Ishikawa (cell line): ENCODE measurements around the gene GNAT2.

ENCODE experiments used
- EP300 ChIP-seq: IDR thresholded peaks from 2 replicates; pipeline ENCODE4 v1.6.1; 2012; ENCODE audit warnings: borderline replicate concordance
- FOXM1 ChIP-seq: IDR thresholded peaks from 2 replicates; pipeline ENCODE4 v1.6.1; 2012; ENCODE audit warnings: low read depth, borderline replicate concordance
- RAD21 ChIP-seq: IDR thresholded peaks from 2 replicates; pipeline ENCODE4 v1.6.1; 2012; ENCODE audit warnings: low read depth
- TAF1 ChIP-seq: IDR thresholded peaks from 2 replicates; pipeline ENCODE4 v1.6.1; 2012; ENCODE audit warnings: low read depth, mild to moderate bottlenecking
- TF ChIP-seq, protein P1 (sequence below): IDR thresholded peaks from 2 replicates; pipeline ENCODE4 v1.6.1; 2012
- TF ChIP-seq, protein P2 (sequence below): IDR thresholded peaks from 2 replicates; pipeline ENCODE4 v1.6.1; 2012; ENCODE audit warnings: low read depth, mild to moderate bottlenecking
- TF ChIP-seq, protein P3 (sequence below): IDR thresholded peaks from 2 replicates; pipeline ENCODE4 v1.6.1; 2012

DNA sequence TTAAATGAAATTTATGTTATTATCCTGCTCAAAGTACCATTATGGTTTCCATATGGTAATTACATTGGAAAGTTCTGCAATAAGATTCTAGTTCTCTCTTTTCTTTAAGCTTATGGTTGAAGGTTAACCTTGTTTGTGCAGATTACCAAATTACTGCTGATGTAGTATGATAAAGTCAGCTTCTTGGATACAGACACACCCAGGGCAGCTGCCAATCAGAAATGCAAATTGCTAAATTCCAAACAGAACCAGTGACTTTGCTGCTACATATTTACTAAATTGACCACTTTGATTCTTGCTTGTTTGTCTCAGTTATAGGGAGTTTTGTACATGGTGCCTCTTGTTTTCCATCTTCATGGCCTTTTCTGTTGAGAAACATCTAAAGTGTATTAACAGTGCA, 26.5 kb downstream of the GNAT2 start:
- TF ChIP-seq RAD21 (no peak), EP300 (no peak), FOXM1 (no peak), TAF1 (no peak)
- TF ChIP-seq, protein P1, sequence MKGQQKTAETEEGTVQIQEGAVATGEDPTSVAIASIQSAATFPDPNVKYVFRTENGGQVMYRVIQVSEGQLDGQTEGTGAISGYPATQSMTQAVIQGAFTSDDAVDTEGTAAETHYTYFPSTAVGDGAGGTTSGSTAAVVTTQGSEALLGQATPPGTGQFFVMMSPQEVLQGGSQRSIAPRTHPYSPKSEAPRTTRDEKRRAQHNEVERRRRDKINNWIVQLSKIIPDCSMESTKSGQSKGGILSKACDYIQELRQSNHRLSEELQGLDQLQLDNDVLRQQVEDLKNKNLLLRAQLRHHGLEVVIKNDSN: no peak
- TF ChIP-seq, protein P2, sequence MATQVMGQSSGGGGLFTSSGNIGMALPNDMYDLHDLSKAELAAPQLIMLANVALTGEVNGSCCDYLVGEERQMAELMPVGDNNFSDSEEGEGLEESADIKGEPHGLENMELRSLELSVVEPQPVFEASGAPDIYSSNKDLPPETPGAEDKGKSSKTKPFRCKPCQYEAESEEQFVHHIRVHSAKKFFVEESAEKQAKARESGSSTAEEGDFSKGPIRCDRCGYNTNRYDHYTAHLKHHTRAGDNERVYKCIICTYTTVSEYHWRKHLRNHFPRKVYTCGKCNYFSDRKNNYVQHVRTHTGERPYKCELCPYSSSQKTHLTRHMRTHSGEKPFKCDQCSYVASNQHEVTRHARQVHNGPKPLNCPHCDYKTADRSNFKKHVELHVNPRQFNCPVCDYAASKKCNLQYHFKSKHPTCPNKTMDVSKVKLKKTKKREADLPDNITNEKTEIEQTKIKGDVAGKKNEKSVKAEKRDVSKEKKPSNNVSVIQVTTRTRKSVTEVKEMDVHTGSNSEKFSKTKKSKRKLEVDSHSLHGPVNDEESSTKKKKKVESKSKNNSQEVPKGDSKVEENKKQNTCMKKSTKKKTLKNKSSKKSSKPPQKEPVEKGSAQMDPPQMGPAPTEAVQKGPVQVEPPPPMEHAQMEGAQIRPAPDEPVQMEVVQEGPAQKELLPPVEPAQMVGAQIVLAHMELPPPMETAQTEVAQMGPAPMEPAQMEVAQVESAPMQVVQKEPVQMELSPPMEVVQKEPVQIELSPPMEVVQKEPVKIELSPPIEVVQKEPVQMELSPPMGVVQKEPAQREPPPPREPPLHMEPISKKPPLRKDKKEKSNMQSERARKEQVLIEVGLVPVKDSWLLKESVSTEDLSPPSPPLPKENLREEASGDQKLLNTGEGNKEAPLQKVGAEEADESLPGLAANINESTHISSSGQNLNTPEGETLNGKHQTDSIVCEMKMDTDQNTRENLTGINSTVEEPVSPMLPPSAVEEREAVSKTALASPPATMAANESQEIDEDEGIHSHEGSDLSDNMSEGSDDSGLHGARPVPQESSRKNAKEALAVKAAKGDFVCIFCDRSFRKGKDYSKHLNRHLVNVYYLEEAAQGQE: no peak
- TF ChIP-seq, protein P3, sequence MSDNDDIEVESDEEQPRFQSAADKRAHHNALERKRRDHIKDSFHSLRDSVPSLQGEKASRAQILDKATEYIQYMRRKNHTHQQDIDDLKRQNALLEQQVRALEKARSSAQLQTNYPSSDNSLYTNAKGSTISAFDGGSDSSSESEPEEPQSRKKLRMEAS: no peak
